ENCODE measurements around the gene RASSF4.

DNA sequence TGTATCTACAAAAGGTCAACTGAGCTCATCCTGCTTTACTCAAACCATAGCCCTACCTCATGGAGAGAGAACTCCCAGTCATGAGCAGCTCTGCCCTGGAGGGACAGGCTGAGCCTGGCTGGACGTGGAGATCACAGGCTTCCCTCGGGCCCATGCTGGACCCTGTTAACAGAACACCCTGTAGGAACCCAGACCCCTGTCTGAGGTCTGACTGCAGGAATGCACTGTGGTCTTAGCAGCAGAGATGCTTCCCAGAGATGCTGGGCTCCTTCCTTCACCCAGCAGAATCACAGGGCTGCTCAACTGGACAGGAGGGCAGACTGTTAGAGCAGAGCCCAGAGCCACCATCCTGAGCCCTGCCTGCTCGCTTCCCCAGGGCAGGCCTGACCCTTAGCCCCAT is 47.7 kb upstream of the RASSF4 start:
- TF ChIP-seq, protein P1, sequence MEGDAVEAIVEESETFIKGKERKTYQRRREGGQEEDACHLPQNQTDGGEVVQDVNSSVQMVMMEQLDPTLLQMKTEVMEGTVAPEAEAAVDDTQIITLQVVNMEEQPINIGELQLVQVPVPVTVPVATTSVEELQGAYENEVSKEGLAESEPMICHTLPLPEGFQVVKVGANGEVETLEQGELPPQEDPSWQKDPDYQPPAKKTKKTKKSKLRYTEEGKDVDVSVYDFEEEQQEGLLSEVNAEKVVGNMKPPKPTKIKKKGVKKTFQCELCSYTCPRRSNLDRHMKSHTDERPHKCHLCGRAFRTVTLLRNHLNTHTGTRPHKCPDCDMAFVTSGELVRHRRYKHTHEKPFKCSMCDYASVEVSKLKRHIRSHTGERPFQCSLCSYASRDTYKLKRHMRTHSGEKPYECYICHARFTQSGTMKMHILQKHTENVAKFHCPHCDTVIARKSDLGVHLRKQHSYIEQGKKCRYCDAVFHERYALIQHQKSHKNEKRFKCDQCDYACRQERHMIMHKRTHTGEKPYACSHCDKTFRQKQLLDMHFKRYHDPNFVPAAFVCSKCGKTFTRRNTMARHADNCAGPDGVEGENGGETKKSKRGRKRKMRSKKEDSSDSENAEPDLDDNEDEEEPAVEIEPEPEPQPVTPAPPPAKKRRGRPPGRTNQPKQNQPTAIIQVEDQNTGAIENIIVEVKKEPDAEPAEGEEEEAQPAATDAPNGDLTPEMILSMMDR (IDR thresholded peaks at IDR 0.05), result no peak
- TF ChIP-seq POLR2A (IDR thresholded peaks at IDR 0.05), result no peak

Data from breast epithelium (tissue), 3 donors.